Ishikawa (cell line): ENCODE data around the gene ERF.

Source experiments
- CEBPB ChIP-seq: IDR thresholded peaks from 2 replicates; pipeline ENCODE4 v1.6.1; 2012
- CREB1 ChIP-seq: IDR thresholded peaks from 2 replicates; pipeline ENCODE4 v1.6.1; 2012; ENCODE audit warnings: low read depth
- EGR1 ChIP-seq: IDR thresholded peaks from 2 replicates; pipeline ENCODE4 v1.6.1; 2012
- EP300 ChIP-seq: IDR thresholded peaks from 2 replicates; pipeline ENCODE4 v1.6.1; 2012; ENCODE audit warnings: borderline replicate concordance
- FOXM1 ChIP-seq: IDR thresholded peaks from 2 replicates; pipeline ENCODE4 v1.6.1; 2012; ENCODE audit warnings: low read depth, borderline replicate concordance
- NFIC ChIP-seq: IDR thresholded peaks from 2 replicates; pipeline ENCODE4 v1.6.1; 2012
- RAD21 ChIP-seq: IDR thresholded peaks from 2 replicates; pipeline ENCODE4 v1.6.1; 2012; ENCODE audit warnings: low read depth
- TAF1 ChIP-seq: IDR thresholded peaks from 2 replicates; pipeline ENCODE4 v1.6.1; 2012; ENCODE audit warnings: low read depth, mild to moderate bottlenecking
- TCF12 ChIP-seq: IDR thresholded peaks from 2 replicates; pipeline ENCODE4 v1.6.1; 2012; ENCODE audit warnings: low read depth
- TEAD4 ChIP-seq: IDR thresholded peaks from 2 replicates; pipeline ENCODE4 v1.6.1; 2012
- YY1 ChIP-seq: IDR thresholded peaks from 2 replicates; pipeline ENCODE4 v1.6.1; 2012; ENCODE audit warnings: low read depth
- ZBTB7A ChIP-seq: IDR thresholded peaks from 2 replicates; pipeline ENCODE4 v1.6.1; 2012; ENCODE audit warnings: low read depth
- TF ChIP-seq, protein P1 (sequence below): IDR thresholded peaks from 2 replicates; pipeline ENCODE4 v1.6.1; 2012; ENCODE audit warnings: low read depth, mild to moderate bottlenecking
- TF ChIP-seq, protein P2 (sequence below): IDR thresholded peaks from 2 replicates; pipeline ENCODE4 v1.6.1; 2012
- TF ChIP-seq, protein P3 (sequence below): IDR thresholded peaks from 2 replicates; pipeline ENCODE4 v1.6.1; 2012

The ERF gene

DNA sequence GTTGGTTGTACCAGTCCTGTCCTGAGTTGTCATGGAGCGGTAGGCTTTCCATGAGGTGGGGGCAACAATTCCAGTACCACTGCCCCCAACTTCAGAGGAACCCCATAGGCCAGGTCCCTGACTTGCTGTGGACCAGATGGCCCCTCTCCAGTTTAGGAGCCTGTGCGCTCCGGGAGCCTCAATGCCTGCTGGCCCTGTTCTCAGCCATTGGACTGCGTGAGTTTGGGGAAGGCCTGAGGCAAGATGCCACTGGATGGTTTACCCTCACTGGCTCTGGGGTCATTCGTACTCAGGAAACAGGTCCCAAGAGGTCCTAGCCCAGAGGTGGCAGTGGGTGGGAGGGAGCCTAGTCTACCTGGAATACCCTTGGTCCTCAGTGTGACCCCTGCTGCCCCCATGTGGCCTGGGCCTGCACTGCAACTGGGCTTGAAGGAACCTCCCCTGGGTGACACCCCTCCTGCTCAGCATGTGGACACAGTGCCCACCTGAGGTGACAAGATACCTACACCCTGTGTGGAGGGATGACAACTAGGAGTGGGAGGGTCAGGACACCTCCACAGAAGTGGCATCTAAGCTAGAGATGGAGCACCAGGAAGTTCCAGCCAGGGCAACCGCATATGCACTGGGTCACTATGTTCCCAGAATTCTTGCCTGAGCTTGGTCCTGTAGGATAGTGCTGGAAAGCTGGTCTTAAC, 41.0 kb upstream of the ERF start:
- TF ChIP-seq, protein P1, sequence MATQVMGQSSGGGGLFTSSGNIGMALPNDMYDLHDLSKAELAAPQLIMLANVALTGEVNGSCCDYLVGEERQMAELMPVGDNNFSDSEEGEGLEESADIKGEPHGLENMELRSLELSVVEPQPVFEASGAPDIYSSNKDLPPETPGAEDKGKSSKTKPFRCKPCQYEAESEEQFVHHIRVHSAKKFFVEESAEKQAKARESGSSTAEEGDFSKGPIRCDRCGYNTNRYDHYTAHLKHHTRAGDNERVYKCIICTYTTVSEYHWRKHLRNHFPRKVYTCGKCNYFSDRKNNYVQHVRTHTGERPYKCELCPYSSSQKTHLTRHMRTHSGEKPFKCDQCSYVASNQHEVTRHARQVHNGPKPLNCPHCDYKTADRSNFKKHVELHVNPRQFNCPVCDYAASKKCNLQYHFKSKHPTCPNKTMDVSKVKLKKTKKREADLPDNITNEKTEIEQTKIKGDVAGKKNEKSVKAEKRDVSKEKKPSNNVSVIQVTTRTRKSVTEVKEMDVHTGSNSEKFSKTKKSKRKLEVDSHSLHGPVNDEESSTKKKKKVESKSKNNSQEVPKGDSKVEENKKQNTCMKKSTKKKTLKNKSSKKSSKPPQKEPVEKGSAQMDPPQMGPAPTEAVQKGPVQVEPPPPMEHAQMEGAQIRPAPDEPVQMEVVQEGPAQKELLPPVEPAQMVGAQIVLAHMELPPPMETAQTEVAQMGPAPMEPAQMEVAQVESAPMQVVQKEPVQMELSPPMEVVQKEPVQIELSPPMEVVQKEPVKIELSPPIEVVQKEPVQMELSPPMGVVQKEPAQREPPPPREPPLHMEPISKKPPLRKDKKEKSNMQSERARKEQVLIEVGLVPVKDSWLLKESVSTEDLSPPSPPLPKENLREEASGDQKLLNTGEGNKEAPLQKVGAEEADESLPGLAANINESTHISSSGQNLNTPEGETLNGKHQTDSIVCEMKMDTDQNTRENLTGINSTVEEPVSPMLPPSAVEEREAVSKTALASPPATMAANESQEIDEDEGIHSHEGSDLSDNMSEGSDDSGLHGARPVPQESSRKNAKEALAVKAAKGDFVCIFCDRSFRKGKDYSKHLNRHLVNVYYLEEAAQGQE, result no peak
- TF ChIP-seq TEAD4 (no peak), EGR1 (no peak), YY1 (no peak), CREB1 (no peak), RAD21 (peak; percentile 74), NFIC (no peak)
- TF ChIP-seq, protein P2, sequence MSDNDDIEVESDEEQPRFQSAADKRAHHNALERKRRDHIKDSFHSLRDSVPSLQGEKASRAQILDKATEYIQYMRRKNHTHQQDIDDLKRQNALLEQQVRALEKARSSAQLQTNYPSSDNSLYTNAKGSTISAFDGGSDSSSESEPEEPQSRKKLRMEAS, result no peak

DNA sequence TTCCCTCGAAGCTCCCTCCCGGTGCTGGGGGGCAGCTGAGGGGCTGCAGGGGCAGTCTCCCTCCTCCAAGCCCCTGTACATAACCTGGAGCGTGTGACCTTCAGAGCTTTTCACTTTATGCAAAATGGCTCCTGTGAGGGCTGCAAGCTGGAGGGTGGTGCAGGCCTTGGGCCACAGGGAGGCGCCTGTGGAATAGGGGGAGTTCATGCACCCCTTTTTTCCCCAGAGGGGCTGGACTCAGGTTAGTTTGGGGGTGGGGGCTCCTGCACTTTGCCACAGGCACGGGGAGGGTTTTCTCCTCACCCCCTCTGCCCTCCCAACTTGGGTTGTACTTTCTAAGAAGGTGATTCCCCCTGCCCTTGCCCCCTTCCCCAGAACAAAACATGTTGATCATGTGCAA, 40.4 kb upstream of the ERF start:
- TF ChIP-seq, protein P1, result no peak

DNA sequence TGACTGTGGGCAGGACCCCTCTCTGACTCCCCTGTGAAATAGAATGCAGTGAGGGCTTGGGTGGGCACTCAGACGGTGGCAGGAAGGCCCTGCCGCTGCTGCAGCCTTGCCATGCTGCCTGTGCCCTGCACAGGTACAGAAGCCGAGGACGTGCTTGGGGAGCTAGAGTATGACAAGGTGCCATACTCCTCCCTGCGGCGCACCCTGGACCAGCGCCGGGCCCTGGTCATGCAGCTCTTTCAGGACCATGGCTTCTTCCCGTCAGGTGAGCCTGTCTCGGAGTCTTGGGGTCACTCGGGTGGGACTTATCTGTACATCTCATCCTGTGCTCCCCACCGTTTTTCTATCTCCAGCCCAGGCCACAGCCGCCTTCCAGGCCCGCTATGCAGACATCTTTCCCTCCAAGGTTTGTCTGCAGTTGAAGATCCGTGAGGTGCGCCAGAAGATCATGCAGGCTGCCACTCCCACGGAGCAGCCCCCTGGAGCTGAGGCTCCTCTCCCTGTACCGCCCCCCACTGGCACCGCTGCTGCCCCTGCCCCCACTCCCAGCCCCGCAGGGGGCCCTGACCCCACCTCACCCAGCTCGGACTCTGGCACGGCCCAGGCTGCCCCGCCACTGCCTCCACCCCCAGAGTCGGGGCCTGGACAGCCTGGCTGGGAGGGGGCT, 39.7 kb upstream of the ERF start:
- TF ChIP-seq CEBPB, result no peak
- no peak for TF ChIP-seq FOXM1
- no peak for TF ChIP-seq YY1
- TF ChIP-seq NFIC, result no peak
- TF ChIP-seq CREB1, result no peak
- no peak for TF ChIP-seq TEAD4
- TF ChIP-seq, protein P1, result no peak
- TF ChIP-seq ZBTB7A, result no peak
- TF ChIP-seq EGR1, result no peak
- TF ChIP-seq TCF12, result no peak
- TF ChIP-seq, protein P3, sequence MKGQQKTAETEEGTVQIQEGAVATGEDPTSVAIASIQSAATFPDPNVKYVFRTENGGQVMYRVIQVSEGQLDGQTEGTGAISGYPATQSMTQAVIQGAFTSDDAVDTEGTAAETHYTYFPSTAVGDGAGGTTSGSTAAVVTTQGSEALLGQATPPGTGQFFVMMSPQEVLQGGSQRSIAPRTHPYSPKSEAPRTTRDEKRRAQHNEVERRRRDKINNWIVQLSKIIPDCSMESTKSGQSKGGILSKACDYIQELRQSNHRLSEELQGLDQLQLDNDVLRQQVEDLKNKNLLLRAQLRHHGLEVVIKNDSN, result no peak
- no peak for TF ChIP-seq TAF1

DNA sequence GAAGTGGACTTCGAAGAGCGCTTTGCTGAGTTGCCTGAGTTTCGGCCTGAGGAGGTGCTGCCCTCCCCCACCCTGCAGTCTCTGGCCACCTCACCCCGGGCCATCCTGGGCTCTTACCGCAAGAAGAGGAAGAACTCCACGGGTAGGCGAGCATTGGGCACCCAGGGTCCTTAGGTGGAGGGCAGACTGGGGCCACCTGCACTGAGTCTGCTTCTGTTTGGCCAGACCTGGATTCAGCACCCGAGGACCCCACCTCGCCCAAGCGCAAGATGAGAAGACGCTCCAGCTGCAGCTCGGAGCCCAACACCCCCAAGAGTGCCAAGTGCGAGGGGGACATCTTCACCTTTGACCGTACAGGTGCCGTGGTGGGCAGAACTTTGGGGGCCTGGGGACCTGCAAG, 39.0 kb upstream of the ERF start:
- TF ChIP-seq, protein P1, result no peak
- TF ChIP-seq ZBTB7A (no peak), EP300 (no peak), CREB1 (no peak), YY1 (no peak), TAF1 (no peak), TCF12 (no peak), EGR1 (no peak), TEAD4 (no peak), RAD21 (no peak), FOXM1 (no peak)
- TF ChIP-seq, protein P2, result no peak
- TF ChIP-seq, protein P3, result no peak
